HG02852 (cell line): ENCODE data around the gene MARK4.
"Not testable (repeated sequence)": the region's sequence is repeated elsewhere in the genome, so short reads cannot be mapped to it uniquely, and the experiment has no call there.

ENCODE experiments used
- ATAC-seq: cut with Tn5 transposase; IDR thresholded peaks from one replicate; pipeline ENCODE4 v1.9.1; 2021; ENCODE audit warnings: mild to moderate bottlenecking, moderate library complexity; ENCODE audit not compliant: unreplicated experiment

MARK4 gene

DNA sequence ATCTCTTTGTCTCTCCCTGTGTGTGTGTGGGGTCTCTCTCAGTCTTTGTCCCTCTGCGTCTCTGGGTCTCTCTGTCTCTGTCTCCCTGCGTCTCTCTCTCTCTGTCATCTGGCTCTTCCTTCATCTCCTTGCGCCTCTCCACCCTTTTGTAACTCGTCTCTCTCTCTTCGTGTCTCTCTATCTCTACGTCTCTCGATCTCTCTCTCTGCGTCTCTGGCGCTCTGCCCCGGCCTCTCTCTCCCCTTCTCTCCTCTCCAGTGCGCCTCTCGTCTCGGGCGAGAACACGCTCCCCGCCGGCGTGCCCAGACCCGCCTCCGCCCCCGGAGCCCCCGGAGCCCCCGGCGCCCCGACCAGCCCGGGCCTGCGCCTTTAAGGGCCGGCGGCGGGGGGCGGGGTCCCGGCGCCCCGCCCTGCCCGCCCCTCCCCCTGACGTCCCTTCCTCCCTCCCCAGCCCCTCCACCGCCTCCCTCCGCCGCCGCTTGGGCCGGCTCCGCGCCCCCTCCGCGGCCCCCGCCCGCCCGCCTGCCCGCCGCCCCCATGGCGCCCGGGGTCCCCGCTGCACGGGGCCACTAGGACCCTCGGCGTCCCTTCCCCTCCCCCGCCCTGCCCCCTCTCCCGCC lies at the start of gene MARK4:
TSS of gene MARK4 (plus strand) at position 440 of the 620 bp plus-strand sequence. CDS start 318 bp downstream, outside the sequence.
- ATAC-seq, result no peak

DNA sequence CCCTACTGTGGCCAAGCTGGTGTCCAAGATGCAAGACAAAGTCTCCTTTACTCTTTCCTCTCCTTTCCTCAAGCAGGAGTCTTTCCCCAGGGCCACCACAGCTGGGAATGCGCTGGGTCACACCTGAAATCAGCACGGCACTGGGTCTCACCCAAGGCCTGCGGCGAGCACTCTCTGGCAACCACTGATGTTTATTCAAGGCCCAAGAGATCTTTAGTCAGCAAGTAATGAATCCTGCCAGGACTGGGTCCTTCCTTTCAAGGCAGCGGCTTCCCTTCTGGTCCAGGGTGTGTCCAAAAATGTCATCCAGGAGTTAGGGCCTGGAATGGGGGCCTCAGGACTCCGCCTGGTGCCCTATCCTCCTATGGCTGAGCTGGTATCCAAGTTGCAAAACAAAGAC lies 48.4 kb upstream of the MARK4 start:
- ATAC-seq, result no peak

DNA sequence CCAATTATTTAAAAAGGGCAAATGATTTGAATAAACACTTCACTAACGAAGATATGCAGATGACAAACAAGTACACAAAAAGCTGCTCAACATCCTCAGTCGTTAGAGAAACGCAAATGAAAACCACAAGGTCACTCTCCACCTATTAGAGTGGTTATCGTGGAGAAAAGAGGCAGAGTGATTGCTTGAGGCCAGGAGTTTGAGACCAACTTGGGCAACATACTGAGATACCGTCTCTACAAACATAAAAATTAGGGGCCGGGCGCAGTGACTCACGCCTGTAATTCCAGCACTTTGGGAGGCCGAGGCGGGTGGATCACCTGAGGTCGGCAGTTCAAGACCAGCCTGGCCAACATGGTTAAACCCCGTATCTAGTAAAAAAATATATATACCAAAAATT lies 45.3 kb upstream of the MARK4 start:
- no peak for ATAC-seq

DNA sequence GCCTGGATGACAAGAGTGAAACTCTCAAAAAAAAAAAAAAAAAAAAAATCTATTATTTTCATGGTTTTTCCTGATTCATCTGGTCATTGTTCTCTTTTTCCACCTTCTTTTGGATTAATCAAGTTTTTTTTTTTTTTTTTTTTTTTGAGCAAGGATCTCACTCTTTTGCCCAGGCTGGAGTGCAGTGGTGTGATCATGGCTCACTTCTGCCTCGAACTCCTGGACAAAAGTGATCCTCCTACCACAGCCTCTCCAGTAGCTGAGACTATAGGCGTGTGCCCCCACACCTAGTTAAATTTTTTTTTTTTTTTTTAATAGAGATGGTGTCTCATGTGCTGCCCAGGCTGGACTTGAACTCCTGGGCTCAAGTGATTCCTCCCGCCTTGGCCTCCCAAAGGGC lies 44.7 kb upstream of the MARK4 start:
- ATAC-seq, result no peak

DNA sequence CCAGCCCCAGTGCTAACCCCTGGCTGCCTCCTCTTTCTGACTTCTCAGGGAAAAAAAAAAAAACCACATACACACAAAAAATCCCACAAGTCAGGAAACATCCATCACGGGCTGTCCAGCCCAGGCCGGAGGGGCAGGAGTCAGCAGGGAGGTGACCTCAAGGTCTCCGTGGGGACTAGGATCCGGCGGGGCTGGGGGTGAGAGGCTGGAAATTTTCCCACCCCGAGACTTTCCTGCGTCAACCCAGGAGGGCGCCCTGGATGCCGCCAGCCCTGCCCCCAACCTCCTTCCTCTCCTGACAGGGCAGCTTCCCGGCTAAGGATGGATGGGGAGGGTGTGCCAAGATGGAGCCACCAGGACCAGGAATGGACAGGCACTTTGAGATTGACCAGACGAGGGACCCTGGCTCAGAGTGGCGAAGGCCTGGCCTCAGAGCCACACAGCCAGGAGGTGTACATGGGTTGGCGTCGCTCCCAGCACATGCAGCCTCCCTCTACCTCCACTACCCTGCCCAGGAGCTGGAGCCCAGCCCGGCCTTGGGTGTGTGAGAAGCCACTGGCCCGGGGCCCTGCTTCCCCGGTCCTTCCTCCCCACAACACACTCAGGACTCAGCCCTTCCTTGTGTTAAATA lies 39.2 kb upstream of the MARK4 start:
- ATAC-seq, result no peak

DNA sequence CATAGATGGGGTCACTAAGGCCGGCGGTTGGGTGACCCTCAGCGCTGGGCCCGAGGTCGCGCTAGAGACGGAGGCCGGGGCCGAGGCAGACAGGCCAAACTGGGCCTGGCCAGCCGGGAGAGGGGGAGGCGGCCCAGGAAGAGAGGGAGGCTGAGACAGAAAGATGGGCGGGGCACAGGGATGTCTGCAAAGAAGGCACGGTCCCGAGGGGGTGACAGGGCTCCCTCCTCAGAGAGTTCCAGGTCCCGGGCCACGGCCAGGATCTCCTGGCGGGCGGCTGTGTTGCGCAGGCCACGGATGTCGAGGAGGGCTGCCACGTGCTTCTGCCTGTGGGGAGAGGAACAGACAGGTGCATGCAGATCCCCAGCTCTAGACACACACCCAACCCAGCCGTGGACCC lies 38.0 kb upstream of the MARK4 start:
- no peak for ATAC-seq

DNA sequence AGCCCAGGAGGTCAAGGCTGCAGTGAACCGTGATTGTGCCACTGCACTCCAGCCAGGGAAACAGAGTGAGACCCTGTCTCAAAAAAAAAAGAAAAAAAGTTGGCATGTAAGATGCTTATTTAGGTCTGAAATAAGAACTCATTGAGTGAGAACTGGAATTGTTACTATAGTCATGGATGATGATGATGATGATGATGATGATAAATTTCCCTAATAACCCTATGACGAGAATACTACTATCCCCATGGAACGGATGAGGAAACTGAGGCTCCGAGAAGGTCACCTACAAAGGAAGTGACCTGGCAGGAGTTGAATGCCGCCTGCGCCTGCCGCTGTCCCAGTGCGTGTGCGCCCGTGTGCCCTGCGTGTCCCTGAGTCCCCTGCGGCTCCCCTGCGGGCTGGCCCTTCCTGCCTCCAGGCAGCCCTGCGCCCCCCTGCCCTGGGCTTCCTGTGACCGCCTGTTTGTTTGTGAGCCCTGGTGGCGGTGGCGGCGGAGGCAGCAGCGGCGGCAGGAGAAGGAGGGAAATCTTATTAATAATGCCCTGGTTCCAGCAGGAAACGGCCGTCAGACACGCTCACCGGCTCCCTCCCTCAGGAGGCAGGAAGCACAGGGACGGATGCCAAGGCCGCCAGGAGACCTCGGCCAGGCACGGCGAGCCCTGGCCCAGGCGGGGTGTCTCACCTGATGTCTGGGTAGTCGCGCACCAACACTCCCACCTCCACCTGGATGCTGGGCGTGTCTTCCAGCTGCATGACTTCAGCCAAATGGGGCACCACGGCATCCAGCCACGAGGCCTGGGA lies 35.5 kb upstream of the MARK4 start:
- no peak for ATAC-seq

DNA sequence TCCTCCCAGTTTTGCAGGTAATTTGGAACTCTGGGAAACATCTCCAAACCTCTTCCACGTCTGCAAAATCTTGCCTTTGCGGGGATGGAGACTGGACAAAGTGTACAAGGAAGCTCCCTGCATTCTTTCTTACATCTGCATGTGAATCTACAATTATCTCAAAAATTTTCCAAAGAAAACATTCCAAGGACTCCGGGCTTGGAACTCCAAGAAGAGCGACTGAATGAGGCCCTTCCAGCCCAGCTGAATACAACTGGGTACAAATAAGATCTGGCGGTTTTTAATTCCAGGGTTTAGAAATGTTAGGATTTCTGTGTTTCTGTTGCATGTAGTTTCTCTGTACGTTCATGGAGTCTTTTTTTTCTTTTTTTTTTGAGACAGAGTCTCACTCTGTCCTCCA lies 34.4 kb upstream of the MARK4 start:
- ATAC-seq, result no peak

DNA sequence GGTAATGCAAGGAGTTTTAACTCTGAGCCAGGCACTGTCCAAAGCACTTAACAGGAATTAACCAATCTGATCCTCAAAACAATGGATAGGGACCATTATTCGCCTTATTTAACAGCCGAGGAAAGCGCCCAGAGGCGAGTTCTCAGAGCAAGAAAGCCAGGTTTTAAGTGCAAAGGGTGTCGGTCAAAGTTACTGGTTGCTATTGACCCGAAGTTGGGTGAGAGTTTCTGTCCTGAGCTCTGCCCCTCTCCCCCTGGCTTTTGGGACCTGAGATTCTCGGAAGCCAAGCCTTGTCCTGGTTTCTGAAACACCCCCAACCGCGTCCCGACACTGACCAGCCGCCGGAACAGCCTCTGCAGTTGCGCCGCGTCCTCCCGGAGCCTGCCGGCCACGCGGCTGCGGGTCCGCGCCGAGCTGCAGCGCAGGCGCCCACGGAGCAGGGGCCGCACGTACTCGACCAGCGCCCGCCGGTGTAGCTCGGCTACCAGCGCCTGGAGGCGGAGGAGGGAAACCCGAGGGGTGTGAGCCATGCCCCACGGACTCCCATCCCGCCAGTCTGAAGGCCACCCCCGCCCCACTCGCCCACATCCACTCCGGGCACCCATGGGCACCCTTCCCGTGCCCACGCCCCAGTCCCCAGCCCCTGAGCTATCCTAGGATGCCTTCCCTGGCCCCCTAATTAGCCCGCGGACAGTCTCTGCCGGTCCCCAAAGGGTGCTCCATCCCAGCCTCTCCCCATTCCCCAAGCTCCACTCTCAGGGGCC lies 33.7 kb upstream of the MARK4 start:
- ATAC-seq, result no peak

DNA sequence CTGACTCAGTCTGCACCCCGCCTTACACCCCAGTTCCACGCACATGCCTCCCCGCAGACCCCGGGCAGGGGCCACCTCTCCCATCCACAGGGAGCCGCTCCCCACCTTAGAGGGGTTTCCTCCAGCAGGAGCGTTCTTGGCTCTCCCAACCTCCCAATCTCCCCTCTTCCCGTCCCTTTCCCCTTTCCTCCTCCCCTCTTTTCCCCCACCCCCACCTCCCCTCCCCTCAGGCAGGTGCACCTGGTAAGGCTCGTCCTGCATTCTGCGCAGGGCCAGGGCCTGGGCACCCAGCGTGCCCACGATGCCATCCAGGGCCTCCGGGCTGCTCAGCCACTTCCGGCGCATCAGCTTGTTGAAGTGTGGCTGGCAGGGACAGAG lies 33.1 kb upstream of the MARK4 start:
- no peak for ATAC-seq

DNA sequence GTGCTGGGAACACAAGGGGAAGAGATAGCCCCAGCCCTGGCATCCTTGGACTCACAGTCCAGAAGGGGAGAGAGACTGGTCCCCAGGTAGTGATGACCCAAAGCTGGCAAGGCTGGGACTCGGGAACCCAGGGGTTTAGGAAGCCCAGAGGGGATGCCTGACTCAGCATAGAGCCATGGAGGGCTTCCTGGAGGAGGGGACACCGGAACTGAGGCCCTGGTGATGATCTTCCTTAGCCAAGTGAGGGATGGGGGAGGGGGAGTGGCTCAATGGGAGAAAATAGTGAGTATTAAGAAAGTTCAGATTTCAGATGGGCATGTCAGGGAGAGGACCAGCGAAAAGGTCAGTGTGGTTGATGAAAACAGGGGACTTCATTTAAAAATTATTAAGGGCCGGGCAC lies 32.6 kb upstream of the MARK4 start:
- no peak for ATAC-seq

DNA sequence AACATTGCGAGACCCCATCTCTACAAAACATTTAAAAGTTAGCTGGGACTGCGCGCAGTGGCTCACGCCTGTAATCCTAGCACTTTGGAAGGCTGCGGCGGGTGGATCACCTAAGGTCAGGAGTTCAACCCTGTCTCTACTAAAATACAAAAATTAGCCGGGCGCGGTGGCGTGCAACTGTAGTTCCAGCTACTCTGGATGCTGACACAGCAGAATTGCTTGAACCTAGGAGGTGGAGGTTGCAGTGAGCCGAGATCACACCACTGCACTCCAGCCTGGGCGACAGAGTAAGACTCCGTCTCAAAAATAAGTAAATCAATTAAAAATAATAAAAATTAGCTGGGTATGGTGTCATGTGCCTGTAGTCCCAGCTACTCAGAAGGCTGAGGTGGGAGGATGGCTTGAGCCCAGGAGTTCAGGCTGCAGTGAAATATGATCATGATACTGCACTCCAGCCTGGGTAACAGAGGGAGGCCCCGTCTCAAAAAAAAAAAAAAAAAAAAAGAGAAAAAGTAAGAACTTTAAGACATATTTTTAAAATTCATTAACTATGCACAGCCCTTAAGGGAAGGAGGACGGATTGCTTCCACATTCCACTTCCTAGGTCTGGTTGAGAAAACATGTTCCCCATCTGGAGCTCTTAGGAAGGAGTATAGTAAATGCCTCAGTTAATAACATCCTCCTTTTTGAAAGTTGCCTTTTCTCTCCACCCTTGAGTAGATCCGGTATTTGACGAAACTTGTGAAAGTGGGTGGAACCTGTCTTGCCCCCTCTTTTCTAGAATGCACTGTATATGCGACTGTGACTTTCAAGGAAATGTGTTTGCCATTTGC lies 31.9 kb upstream of the MARK4 start:
- no peak for ATAC-seq

DNA sequence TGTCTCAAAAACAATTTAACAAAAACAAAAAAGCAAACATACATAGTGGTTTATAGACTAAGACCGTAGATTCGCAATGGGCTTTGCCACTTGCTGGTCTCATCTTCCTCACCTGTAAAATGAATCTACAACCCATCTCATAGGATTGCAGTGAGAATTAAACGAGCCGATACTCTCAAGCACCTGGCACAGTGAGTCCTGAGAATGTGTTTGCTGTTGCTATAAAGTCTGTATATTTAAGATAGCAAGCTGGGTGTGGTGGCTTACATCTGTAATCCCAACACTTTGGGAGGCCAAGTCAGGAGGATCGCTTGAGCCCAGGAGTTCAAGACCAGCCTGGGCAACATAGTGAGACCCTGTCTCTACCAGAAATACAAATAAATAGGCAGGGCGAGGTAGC lies 28.3 kb upstream of the MARK4 start:
- no peak for ATAC-seq

DNA sequence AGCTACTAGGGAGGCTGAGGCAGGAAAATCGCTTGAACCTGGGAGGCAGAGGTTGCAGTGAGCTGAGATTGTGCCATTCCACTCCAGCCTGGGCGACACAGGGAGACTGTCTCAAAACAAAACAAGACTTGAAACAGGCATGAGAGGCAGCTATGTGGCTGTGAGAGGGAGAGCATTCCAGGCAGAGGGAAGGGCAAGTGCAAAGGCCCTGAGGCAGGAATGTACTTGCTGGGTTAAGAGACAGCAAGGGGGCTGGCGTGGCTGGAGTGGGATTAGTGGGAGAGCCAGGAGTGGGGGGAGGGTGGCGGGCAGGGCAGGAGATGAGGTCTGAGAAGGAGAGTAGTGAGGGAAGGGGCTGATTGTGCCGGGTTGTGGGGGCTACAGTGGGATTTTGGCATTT lies 27.2 kb upstream of the MARK4 start:
- no peak for ATAC-seq

DNA sequence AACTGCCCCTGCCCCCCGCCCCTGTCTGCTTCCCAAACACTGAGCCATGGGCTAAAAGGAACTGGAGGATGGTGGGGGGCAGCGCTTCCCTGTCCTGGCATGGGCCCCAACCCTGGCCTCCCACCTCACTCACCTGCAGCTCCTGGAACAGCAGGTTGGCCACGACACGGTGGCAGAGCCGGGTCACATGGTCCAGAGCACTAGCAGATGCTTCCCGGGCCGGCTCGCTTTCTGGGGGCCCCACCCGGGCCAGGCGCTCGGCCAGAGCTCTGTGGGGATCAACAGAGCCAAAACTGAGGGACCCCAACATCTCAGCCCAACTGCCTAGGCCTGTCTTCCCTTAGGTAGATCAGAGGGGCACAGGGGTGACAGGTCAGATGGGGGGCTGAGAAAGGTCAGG lies 26.4 kb upstream of the MARK4 start:
- no peak for ATAC-seq

DNA sequence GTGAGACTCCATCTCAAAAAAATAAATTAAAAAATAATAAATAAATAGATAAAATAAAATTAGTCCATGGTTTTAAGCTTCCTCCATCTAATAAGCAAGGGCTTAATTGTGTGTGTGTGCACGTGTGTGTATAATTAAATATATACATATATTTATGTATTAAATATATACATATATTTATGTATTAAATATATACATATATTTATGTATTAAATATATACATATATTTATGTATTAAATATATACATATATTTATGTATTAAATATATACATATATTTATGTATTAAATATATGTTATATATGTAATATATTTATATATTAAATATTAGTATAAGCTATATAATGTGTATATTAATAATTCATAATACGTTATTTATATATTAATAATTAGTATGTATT lies 22.0 kb upstream of the MARK4 start:
- not testable (repeated sequence) for ATAC-seq

DNA sequence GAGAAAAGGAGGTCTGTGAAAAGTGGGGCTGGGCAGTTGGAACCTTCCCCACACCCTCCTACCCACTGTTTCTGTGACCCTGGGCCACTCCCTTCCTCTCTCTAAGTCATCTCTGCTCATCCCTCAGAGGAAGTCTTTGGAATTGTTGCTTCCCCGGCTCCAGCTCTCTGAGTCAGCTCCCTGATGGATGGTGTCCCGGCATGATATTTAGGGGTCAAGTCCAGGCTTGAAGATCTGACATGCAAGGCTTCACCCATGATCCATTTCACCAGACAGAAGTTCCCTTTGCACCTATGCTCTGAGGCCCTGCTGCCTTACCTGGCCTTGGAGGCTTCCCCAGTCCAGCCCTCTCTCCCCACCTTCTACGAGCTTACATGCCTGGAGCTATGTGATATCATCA lies 19.2 kb upstream of the MARK4 start:
- ATAC-seq, result no peak

DNA sequence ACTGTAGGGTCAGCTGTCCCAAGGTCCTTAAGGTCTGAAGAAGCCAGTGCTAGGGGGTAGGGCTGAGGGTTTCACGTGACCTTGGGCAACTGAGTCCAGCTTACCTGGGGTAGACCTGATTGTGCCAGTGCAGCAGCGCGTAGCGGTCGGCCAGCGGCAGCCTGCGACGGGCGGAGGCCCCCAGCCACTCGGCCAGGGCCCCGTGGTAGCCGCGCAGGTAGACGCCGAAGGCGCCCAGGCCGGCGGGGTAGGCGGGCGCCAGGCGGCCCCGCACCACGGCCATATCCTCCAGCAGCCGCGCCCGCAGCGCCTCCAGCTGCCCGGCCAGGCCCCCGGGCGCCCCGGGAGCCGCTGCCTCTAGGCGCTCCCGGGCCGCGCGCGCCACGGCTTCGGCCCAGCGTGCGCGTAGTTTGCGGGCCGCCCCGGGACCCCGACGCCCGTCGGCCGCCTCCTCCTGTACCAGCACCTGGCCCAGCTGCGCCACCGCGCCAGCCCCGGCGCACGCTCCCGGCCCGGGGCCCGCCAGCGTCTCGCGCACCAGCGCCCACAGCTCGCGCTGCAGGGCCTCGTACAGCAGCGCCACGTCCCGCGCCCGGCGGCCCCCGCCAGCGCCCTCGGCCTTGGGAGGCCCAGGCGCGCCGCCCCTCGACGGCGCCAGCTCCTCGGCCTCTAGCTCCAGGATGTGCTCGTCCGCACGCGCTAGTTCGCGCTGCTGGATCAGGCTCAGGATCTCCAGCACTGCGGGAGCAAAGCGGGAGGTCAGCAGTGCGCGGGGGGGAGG lies 16.8 kb upstream of the MARK4 start:
- ATAC-seq, result no peak

DNA sequence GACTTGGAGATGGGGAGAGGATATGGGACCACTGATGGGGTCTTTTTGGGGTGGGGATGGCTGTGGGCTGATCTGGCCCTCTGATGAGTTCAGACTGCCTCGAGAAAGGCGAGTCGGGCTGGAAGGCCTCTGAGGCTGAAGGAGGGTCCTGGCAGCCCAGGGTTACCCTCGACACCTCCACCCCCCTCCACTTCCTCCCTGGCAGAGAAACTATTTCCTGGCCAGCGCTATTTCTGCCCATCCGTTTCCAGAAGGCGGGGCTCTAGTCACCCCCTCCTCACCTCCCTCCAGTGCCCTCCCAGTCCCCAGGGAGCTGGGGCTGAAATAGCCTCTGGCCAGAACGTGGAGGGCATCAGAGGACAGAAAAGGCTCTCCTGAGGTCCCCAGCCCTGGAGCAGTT lies 15.6 kb upstream of the MARK4 start:
- ATAC-seq, result no peak

DNA sequence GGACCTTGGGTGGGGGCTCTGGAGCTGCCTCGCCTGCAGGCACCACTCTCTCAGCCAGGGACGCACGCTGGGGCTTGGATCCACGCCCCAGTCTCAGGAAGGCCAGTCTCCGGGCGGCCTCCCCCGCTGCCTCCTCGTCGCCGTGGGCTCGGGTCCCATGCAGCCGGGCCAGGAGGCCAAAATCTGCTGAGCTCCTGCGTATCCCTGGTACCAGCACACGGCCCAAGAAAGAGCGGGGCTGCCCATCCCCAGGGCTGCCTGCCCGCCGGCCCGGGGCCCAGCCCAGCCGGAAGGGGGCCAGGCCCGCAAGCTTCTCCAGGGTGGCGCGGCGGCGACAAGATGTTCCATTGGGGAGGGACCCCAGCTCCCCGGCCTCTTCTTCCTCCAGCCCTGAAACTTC lies 12.5 kb upstream of the MARK4 start:
- ATAC-seq, result no peak
